ENCODE data around the gene GMIP. TPM values are rescaled to one million over a fixed set of nuclear protein-coding genes. Genes with fewer than 3 reads are reported as not detected.

GMIP gene
- total RNA-seq, 1 experiment from 2014 or later: 18.1 TPM

DNA sequence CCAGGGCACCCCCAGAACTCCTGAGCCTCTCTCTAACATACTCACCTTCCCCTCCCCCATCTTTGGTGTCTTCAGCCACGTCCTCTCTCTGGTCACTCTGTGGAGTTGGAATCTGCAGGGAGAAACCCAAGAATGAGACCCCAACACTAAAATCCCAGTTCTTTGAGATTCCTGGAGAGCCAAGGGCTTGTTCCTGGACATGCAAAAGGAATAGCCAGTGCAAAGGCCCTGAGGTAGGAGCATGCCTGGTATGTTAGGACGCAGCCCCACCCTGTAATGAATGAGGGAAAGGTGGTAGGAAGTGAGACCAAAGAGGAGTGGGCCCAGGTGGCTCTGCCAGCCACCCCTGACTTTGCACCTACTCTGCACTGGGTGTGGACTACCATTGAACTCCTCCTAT lies 13.0 kb downstream of the GMIP start:
- intact Hi-C loops (cut with micrococcal nuclease; ENCODE audit: unreplicated experiment): no loop called here
- TF ChIP-seq, protein P1, sequence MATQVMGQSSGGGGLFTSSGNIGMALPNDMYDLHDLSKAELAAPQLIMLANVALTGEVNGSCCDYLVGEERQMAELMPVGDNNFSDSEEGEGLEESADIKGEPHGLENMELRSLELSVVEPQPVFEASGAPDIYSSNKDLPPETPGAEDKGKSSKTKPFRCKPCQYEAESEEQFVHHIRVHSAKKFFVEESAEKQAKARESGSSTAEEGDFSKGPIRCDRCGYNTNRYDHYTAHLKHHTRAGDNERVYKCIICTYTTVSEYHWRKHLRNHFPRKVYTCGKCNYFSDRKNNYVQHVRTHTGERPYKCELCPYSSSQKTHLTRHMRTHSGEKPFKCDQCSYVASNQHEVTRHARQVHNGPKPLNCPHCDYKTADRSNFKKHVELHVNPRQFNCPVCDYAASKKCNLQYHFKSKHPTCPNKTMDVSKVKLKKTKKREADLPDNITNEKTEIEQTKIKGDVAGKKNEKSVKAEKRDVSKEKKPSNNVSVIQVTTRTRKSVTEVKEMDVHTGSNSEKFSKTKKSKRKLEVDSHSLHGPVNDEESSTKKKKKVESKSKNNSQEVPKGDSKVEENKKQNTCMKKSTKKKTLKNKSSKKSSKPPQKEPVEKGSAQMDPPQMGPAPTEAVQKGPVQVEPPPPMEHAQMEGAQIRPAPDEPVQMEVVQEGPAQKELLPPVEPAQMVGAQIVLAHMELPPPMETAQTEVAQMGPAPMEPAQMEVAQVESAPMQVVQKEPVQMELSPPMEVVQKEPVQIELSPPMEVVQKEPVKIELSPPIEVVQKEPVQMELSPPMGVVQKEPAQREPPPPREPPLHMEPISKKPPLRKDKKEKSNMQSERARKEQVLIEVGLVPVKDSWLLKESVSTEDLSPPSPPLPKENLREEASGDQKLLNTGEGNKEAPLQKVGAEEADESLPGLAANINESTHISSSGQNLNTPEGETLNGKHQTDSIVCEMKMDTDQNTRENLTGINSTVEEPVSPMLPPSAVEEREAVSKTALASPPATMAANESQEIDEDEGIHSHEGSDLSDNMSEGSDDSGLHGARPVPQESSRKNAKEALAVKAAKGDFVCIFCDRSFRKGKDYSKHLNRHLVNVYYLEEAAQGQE (IDR thresholded peaks at IDR 0.05; ENCODE audit: insufficient read depth in 1 of 2, low read depth in 2 of 2, low read length in 1 of 2): no peak
- TF ChIP-seq POLR2AphosphoS5 (IDR thresholded peaks at IDR 0.05; ENCODE audit: low read depth, low read length) (no peak), SIN3A (IDR thresholded peaks at IDR 0.05; ENCODE audit: borderline replicate concordance, insufficient read depth, low read depth, low read length) (no peak), TCF7L2 (IDR thresholded peaks at IDR 0.05; ENCODE audit: low read depth, low read length) (no peak)
- TF ChIP-seq, protein P2, sequence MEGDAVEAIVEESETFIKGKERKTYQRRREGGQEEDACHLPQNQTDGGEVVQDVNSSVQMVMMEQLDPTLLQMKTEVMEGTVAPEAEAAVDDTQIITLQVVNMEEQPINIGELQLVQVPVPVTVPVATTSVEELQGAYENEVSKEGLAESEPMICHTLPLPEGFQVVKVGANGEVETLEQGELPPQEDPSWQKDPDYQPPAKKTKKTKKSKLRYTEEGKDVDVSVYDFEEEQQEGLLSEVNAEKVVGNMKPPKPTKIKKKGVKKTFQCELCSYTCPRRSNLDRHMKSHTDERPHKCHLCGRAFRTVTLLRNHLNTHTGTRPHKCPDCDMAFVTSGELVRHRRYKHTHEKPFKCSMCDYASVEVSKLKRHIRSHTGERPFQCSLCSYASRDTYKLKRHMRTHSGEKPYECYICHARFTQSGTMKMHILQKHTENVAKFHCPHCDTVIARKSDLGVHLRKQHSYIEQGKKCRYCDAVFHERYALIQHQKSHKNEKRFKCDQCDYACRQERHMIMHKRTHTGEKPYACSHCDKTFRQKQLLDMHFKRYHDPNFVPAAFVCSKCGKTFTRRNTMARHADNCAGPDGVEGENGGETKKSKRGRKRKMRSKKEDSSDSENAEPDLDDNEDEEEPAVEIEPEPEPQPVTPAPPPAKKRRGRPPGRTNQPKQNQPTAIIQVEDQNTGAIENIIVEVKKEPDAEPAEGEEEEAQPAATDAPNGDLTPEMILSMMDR (IDR thresholded peaks at IDR 0.05): no peak

DNA sequence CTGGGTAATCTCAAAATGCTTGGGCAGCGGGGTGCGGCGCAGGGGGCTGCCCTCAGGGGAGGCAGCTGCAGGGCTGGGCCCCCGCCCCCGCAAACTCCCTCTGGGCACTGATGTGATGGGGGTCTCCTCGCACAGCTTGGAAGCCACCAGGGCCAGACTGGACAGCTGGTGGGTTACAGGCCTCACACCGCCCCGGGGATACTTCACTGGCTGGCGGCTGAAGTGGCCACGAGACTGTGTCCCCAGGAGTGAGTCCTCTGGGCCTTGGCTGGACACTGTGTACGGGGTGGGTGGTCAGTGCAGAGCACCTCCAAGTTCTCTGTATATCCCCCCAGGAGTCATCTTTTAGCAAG lies 13.4 kb downstream of the GMIP start:
- in situ Hi-C loops (cut with HindIII; ENCODE audit: low pct_unique_long_range_greater_than_20kb, low sequenced_read_pairs) (no loop called here), intact Hi-C loops (cut with micrococcal nuclease; ENCODE audit: unreplicated experiment) (no loop called here)
- no peak overlapping the region for H3K4me3 ChIP-seq (ENCODE audit: low read depth in 2 of 2, low read length in 2 of 2)
- DNase-seq (ENCODE audit: low read depth, low spot score): no peak
- ATAC-seq: no peak
- ChIA-PET CTCF (no interaction called here), POLR2A (no interaction called here)
- no peaks in the 10 kb centered on the region for H3K27me3 ChIP-seq (ENCODE audit: control insufficient read depth, insufficient read depth, low read length)
- no TSS peak for BruUV-seq (replicated peaks)
- H3K9me3 ChIP-seq (ENCODE audit: control insufficient read depth, insufficient read depth, low read depth, low read length): no peaks in the 10 kb centered on the region
- H3K27ac ChIP-seq (ENCODE audit: low read length): no peak overlapping the region
- peaks cover 3% of the 10 kb centered on the region; the same call in 1 of the 2 replicates for H3K4me1 ChIP-seq (ENCODE audit: control insufficient read depth, insufficient read depth, low read length)
- TF ChIP-seq POLR2AphosphoS5 (IDR thresholded peaks at IDR 0.05; ENCODE audit: low read depth, low read length) (no peak), SIN3A (IDR thresholded peaks at IDR 0.05; ENCODE audit: borderline replicate concordance, insufficient read depth, low read depth, low read length) (no peak), TCF7L2 (IDR thresholded peaks at IDR 0.05; ENCODE audit: low read depth, low read length) (no peak)
- TF ChIP-seq, protein P1 (IDR thresholded peaks at IDR 0.05; ENCODE audit: insufficient read depth in 1 of 2, low read depth in 2 of 2, low read length in 1 of 2): no peak
- TF ChIP-seq, protein P2 (IDR thresholded peaks at IDR 0.05): no peak; the same call in 1 of the 2 replicates
- no peaks in the 10 kb centered on the region for H3K36me3 ChIP-seq (ENCODE audit: control insufficient read depth, insufficient read depth, low read length)

More for the DNA sequence above, 13.0 kb downstream of the GMIP start:
- Histone ChIP-seq H3K9me3 (ENCODE audit: control insufficient read depth, insufficient read depth, low read depth, low read length) (no peaks in the 10 kb centered on the region), H3K4me1 (ENCODE audit: control insufficient read depth, insufficient read depth, low read length) (peaks cover 3% of the 10 kb centered on the region; the same call in 1 of the 2 replicates), H3K36me3 (ENCODE audit: control insufficient read depth, insufficient read depth, low read length) (no peaks in the 10 kb centered on the region), H3K4me3 (ENCODE audit: low read depth in 2 of 2, low read length in 2 of 2) (no peak overlapping the region), H3K27ac (ENCODE audit: low read length) (no peak overlapping the region), H3K27me3 (ENCODE audit: control insufficient read depth, insufficient read depth, low read length) (no peaks in the 10 kb centered on the region)
- ATAC-seq (no peak), DNase-seq (ENCODE audit: low read depth, low spot score) (no peak)
- no TSS peak for BruUV-seq (replicated peaks)
- ChIA-PET POLR2A (interaction anchor here (0.6 kb wide), 1 partner anchor 8 kb away, joined by 3 read pairs; no protein-coding TSS in a partner anchor), CTCF (no interaction called here)
- in situ Hi-C loops (cut with HindIII; ENCODE audit: low pct_unique_long_range_greater_than_20kb, low sequenced_read_pairs): no loop called here

All from Panc1 (cell line).